WI38 (cell line): ENCODE results near the gene FLRT1.

Source experiments
- H3K4me3 ChIP-seq: 2 replicates; pipeline ENCODE4 v1.5.1; 2011; ENCODE audit warnings: low read depth, mild to moderate bottlenecking, control low read depth, low read length
- TF ChIP-seq, protein P1 (sequence below): IDR thresholded peaks from 2 replicates; pipeline ENCODE4 v1.5.1; 2012; ENCODE audit warnings: low read depth, mild to moderate bottlenecking, control low read depth, low read length

Gene FLRT1

DNA sequence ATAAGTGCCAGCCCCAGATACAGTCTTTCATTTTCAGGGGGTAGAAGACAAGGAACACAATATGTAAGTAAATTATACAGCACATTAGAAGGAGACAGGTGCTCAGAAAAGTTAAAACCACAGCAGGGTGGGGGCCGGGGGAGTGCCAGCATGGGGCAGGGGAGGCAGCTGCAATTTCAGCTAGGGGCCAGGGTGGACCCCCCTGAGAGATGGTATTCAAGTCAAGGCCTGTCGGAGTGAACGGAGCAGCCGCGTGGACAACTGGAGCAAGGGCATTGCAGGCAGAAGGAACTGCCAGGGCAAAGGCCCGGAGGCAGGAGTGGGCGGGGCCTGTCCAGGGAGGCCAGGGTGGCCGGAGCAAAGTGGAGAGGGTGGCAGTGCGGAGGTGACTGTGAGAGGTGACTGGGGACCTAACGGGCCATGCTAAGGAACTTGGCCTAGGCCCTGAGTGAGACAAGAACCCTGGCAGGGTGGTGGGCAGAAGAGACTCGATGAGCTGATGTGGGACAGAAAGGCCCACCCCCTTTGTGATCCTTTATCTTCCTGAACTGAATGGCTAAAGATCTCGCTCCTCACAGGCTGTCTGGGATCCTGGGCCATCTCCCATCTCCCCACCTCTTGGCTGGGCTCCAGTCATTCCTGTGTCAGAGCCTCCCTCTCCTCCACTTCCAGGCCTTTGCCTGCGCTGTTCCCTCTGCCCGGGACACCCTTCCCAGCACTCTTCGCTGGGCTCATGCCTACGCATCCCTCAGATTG lies 22.4 kb upstream of the FLRT1 start:
- H3K4me3 ChIP-seq, result no peak overlapping the region
- TF ChIP-seq, protein P1, sequence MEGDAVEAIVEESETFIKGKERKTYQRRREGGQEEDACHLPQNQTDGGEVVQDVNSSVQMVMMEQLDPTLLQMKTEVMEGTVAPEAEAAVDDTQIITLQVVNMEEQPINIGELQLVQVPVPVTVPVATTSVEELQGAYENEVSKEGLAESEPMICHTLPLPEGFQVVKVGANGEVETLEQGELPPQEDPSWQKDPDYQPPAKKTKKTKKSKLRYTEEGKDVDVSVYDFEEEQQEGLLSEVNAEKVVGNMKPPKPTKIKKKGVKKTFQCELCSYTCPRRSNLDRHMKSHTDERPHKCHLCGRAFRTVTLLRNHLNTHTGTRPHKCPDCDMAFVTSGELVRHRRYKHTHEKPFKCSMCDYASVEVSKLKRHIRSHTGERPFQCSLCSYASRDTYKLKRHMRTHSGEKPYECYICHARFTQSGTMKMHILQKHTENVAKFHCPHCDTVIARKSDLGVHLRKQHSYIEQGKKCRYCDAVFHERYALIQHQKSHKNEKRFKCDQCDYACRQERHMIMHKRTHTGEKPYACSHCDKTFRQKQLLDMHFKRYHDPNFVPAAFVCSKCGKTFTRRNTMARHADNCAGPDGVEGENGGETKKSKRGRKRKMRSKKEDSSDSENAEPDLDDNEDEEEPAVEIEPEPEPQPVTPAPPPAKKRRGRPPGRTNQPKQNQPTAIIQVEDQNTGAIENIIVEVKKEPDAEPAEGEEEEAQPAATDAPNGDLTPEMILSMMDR, result no peak

DNA sequence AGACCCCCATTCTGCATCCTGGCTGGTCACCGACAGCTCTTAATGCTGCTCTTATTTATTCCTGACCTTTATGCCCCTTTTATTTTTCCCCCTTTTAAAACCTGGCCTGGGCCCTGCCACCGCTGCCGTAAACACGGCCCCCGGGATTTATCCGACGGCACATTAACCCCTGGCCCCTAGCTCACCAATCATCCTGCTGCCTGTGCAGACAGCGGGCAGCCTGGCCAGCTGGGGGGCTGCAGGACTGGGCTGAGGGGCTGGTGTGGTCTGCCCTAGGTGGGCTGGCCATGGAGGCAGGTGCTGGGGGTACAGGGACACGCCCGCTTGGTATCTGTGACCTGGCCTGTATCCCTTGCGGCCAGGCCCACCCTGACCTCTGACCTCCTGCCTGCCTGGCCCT lies 21.4 kb upstream of the FLRT1 start:
- TF ChIP-seq, protein P1, result no peak
- H3K4me3 ChIP-seq, result no peak overlapping the region

DNA sequence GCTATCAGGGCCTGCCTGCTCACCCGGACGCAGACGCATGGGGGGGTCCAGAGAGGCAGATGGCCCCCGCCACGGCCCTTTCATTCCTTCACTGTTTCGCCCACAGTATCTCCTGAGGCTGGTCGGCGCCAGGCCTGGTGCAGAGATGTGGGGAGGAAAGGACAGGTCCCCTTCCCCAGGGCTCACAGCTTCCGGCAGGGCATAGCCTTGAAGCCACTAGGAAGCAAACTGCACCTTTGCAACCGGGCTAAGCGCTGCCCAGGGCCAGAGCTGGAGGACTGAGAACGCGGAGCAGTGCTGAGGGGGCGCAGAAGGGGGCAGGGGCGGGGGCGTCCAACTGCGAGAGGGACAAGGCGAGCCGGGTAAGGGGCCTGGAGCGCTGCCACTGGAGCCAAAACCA lies 20.2 kb upstream of the FLRT1 start:
- TF ChIP-seq, protein P1, result no peak
- no peak overlapping the region for H3K4me3 ChIP-seq

DNA sequence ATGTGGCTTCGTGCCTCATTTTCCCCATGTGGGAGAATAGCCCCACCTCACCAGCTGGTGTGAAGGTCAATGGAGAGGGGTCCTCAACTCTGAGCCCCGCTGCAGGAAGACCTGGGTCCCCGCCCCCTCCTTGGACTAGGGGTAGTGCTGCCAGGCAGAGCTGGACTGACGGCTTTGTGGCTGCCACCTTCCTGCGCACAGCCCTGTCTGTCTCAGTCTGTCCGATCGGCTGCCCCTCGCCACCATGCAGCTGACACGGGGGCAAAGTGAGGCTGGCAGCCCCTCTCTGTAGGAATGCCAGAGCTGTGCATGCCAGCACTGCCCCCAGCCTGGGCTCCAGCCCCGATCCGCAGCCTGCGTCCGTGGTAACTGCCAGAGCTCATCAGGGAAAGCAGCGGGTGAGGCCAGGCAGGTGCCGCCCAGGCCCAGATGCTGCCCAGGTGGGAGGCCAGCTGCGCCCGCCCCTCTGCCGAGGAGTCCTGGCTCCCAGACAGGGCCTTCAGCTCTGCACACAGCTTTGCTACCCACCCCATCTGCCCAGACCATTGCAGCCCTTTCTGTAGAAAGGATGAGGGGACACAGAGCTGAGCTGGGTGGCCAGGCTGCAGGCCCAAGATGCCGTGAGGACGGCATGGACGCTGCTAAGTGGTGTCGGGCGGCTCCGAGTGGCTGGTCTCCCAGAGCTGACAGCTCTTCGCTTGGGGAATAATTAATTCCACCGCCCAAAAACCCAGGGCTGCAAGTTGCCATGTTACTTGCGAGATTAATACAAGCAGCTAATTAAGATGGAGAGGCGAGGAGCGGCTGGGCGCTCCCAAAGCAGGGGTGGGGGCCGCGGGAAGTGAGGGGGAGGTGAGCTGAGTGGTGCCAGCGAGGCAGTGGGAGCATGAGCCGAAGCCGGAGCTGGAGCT lies 19.5 kb upstream of the FLRT1 start:
- TF ChIP-seq, protein P1, result no peak
- no peak overlapping the region for H3K4me3 ChIP-seq

DNA sequence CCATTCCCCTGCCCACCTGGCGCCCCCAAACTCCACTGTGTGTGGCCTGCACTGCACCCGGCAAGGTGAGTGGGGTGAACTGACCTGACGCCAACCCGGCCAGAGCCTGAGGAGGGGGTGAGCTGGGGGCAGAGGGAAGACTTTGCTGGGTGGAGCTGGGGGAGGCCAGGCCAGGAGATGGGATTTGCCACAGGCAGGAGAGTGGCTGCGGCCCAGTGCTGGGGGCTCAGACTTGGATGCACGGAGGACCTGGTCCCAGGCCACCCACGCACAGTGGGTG lies 17.8 kb upstream of the FLRT1 start:
- TF ChIP-seq, protein P1, result no peak

DNA sequence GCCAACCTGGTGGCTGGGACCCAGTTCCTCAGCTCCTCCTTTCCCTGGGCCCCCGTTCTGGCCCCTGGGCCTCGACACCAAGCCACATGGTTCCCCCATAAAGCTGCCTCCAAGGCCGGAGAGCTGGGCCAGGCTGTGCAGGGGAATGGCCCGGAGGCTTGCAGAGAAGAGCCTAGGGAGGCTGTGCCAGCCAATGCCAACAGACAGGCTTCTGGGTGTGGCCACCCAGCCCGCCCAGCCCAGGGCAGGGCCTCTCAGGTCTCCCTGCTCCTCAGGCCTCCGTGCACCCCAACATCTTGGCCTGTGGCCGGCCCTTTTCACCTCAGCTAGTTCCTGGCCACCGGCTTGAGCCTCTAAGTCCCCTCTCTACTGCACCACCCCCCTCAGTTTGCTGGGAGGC lies 17.4 kb upstream of the FLRT1 start:
- TF ChIP-seq, protein P1, result no peak
- no peak overlapping the region for H3K4me3 ChIP-seq

More for the DNA sequence above, 17.8 kb upstream of the FLRT1 start:
- no peak overlapping the region for H3K4me3 ChIP-seq
